H1 (cell line): ENCODE results near the gene PSMC1. TPM values are rescaled to one million over a fixed set of nuclear protein-coding genes. Genes with fewer than 3 reads are reported as not detected.

ENCODE experiments used
- CTCF ChIA-PET: fragments of 300-600 bp; sonication (Branson Sonifier 250); formaldehyde crosslinking; loops from one replicate; lab custom pipeline; 2021; ENCODE audit not compliant: partially characterized antibody; lab: Charles Lee
- POLR2A ChIA-PET: fragments of 300-600 bp; sonication (Branson Sonifier 250); formaldehyde crosslinking; loops from one replicate; lab custom pipeline; 2021; ENCODE audit warnings: inconsistent platforms; ENCODE audit not compliant: partially characterized antibody; lab: Charles Lee
- DNase-seq, 2 experiments: peaks; one replicate each; pipeline versions ENCODE4 v3.0.0 to v3.0.0-alpha.2; 2010 to 2022; ENCODE audit warnings: low spot score in 2 of 2, low read depth in 1 of 2, mixed read lengths in 1 of 2
- FAIRE-seq: peaks from 2 replicates; lab custom pipeline; 2011; peaks lifted over from hg19 to GRCh38; lab: Jason Lieb, UNC
- H2AFZ ChIP-seq: 2 replicates; pipeline ENCODE4 v1.8.1; 2012; ENCODE audit warnings: low read length, inconsistent platforms
- H2AK5ac ChIP-seq: 2 replicates; pipeline ENCODE4 v1.6.1; 2013; ENCODE audit warnings: low read depth, low read length
- H2BK120ac ChIP-seq: replicated peaks from 2 replicates; pipeline ENCODE3; 2013; ENCODE audit warnings: low read depth, low read length, inconsistent platforms
- H2BK12ac ChIP-seq: 2 replicates; pipeline ENCODE4 v1.6.1; 2013; ENCODE audit warnings: low read depth, low read length
- H2BK15ac ChIP-seq: 2 replicates; pipeline ENCODE4 v1.6.1; 2013; ENCODE audit warnings: low read length
- H2BK20ac ChIP-seq: 2 replicates; pipeline ENCODE4 v1.6.1; 2013; ENCODE audit warnings: low read length
- H2BK5ac ChIP-seq: 2 replicates; pipeline ENCODE4 v1.6.1; 2013; ENCODE audit warnings: low read depth, low read length
- H3K14ac ChIP-seq: 2 replicates; pipeline ENCODE4 v1.6.1; 2013; ENCODE audit warnings: inconsistent platforms; ENCODE audit not compliant: insufficient read length
- H3K18ac ChIP-seq: 2 replicates; pipeline ENCODE4 v1.6.1; 2013; ENCODE audit warnings: low read length; ENCODE audit errors: extremely low read depth
- H3K23ac ChIP-seq: 2 replicates; pipeline ENCODE4 v1.6.1; 2013; ENCODE audit warnings: inconsistent platforms; ENCODE audit not compliant: insufficient read length
- H3K23me2 ChIP-seq: 2 replicates; pipeline ENCODE4 v1.6.1; 2013; ENCODE audit warnings: low read depth, low read length
- H3K27ac ChIP-seq: 2 replicates; pipeline ENCODE4 v1.6.1; 2011; ENCODE audit warnings: low read depth, low read length, inconsistent platforms
- H3K27me3 ChIP-seq, 4 experiments: replicated peaks in 1 of 4; 1 replicate in 1 of 4; 2 replicates in 3 of 4; pipeline versions ENCODE4 v1.6.1 to v1.8.1; 2011 to 2013; ENCODE audit warnings: low read length in 3 of 4, mild to moderate bottlenecking in 3 of 4, inconsistent platforms in 2 of 4, mixed read lengths in 2 of 4, moderate library complexity in 1 of 4; ENCODE audit not compliant: control insufficient read depth in 3 of 4, insufficient read depth in 3 of 4; ENCODE audit errors: extremely low read depth in 1 of 4
- H3K36me3 ChIP-seq, 4 experiments: 2 replicates each; pipeline versions ENCODE4 v1.6.1 to v1.8.1; 2011 to 2013; ENCODE audit warnings: mild to moderate bottlenecking in 4 of 4, low read length in 3 of 4, moderate library complexity in 2 of 4, control low read depth in 1 of 4, inconsistent platforms in 1 of 4; ENCODE audit not compliant: insufficient read depth in 4 of 4, control insufficient read depth in 2 of 4
- H3K4ac ChIP-seq: replicated peaks from 2 replicates; pipeline ENCODE3; 2013; ENCODE audit warnings: low read length, low read depth, mixed read lengths, inconsistent platforms; ENCODE audit not compliant: insufficient read length
- H3K4me1 ChIP-seq, 4 experiments: replicated peaks in 1 of 4; 1 replicate in 1 of 4; 2 replicates in 3 of 4; pipeline versions ENCODE4 v1.6.1 to v1.8.1; 2011 to 2013; ENCODE audit warnings: low read length in 3 of 4, inconsistent platforms in 2 of 4, mixed read lengths in 1 of 4; ENCODE audit not compliant: insufficient read depth in 4 of 4, control insufficient read depth in 3 of 4
- H3K4me2 ChIP-seq, 2 experiments: 2 replicates each; pipeline versions ENCODE4 v1.6.1 to v1.8.1; 2011 to 2013; ENCODE audit warnings: low read depth in 2 of 2, low read length in 2 of 2, control low read depth in 1 of 2, inconsistent platforms in 1 of 2, mild to moderate bottlenecking in 1 of 2; ENCODE audit not compliant: insufficient read depth in 1 of 2
- H3K4me3 ChIP-seq, 4 experiments: fragments of 200-600, 300-600 bp in 1 of 4; sonication (generic), shearing (Covaris generic), sonication (Bioruptor Twin) in 1 of 4; 2 replicates each; pipeline versions ENCODE4 v1.5.1 to v1.8.1; 2011 to 2016; ENCODE audit warnings: low read length in 4 of 4, low read depth in 3 of 4, control low read depth in 2 of 4, inconsistent platforms in 2 of 4, mild to moderate bottlenecking in 2 of 4, mixed read lengths in 1 of 4, moderate library complexity in 1 of 4; ENCODE audit not compliant: insufficient read depth in 2 of 4; ENCODE audit errors: extremely low read depth in 1 of 4
- H3K56ac ChIP-seq: replicated peaks from 2 replicates; pipeline ENCODE3; 2013; ENCODE audit warnings: low read depth, mild to moderate bottlenecking, mixed read lengths, low read length, inconsistent platforms; ENCODE audit not compliant: insufficient read length
- H3K79me1 ChIP-seq: 2 replicates; pipeline ENCODE4 v1.6.1; 2013; ENCODE audit warnings: low read depth, low read length, control low read depth
- H3K79me2 ChIP-seq, 2 experiments: 2 replicates each; pipeline versions ENCODE4 v1.6.1 to v1.8.1; 2012 to 2013; ENCODE audit warnings: low read length in 2 of 2, mild to moderate bottlenecking in 2 of 2, inconsistent platforms in 1 of 2; ENCODE audit not compliant: insufficient read depth in 2 of 2, control insufficient read depth in 1 of 2
- H3K9ac ChIP-seq, 4 experiments: replicated peaks in 1 of 4; 1 replicate in 1 of 4; 2 replicates in 3 of 4; pipeline versions ENCODE4 v1.6.1 to v1.8.1; 2011 to 2013; ENCODE audit warnings: low read depth in 3 of 4, low read length in 3 of 4, control low read depth in 2 of 4, mild to moderate bottlenecking in 2 of 4, moderate library complexity in 2 of 4, inconsistent platforms in 1 of 4; ENCODE audit errors: extremely low read depth in 1 of 4
- H3K9me3 ChIP-seq, 2 experiments: 2 replicates each; pipeline versions ENCODE4 v1.6.1 to v1.8.1; 2012 to 2013; ENCODE audit warnings: mild to moderate bottlenecking in 2 of 2, moderate library complexity in 2 of 2, control low read depth in 1 of 2, inconsistent platforms in 1 of 2, low read depth in 1 of 2, low read length in 1 of 2, mixed read lengths in 1 of 2; ENCODE audit not compliant: insufficient read depth in 2 of 2
- H4K20me1 ChIP-seq, 2 experiments: replicated peaks in 1 of 2; 2 replicates each; pipeline versions ENCODE3 to v1.8.1; 2011 to 2013; ENCODE audit warnings: inconsistent platforms in 2 of 2, low read length in 2 of 2, mild to moderate bottlenecking in 1 of 2; ENCODE audit not compliant: insufficient read depth in 2 of 2, control insufficient read depth in 1 of 2
- H4K5ac ChIP-seq: 2 replicates; pipeline ENCODE4 v1.6.1; 2013; ENCODE audit warnings: low read length, low read depth, mixed read lengths, inconsistent platforms; ENCODE audit not compliant: insufficient read length
- H4K8ac ChIP-seq: 2 replicates; pipeline ENCODE4 v1.8.0; 2013; ENCODE audit warnings: mild to moderate bottlenecking, moderate library complexity, low read length, inconsistent platforms; ENCODE audit not compliant: insufficient read depth; ENCODE audit errors: extremely low read depth
- H4K91ac ChIP-seq: replicated peaks from 2 replicates; pipeline ENCODE3; 2013; ENCODE audit warnings: low read length, mixed read lengths, inconsistent platforms; ENCODE audit not compliant: insufficient read length
- CHD2 ChIP-seq: IDR thresholded peaks from 2 replicates; pipeline ENCODE4 v1.6.1; 2012; ENCODE audit warnings: low read length, improper control_type of control experiment
- HDAC6 ChIP-seq: IDR thresholded peaks from one replicate; pipeline ENCODE4 v1.7.1; 2012; ENCODE audit warnings: low read depth, mild to moderate bottlenecking, inconsistent platforms, low read length, moderate library complexity
- PHF8 ChIP-seq: fragments of 200-600 bp; sonication (generic); conservative IDR thresholded peaks from 2 replicates; pipeline ENCODE4 v1.7.1; 2012; ENCODE audit warnings: low read depth, mild to moderate bottlenecking, inconsistent platforms, low read length, moderate library complexity
- POLR2A ChIP-seq, 2 experiments: IDR thresholded peaks; 1 replicate in 1 of 2; 2 replicates in 1 of 2; pipeline ENCODE4 v1.6.1; 2011; ENCODE audit warnings: low read depth in 2 of 2, low read length in 2 of 2, mild to moderate bottlenecking in 2 of 2; ENCODE audit errors: control extremely low read depth in 1 of 2
- RBBP5 ChIP-seq: IDR thresholded peaks from 2 replicates; pipeline ENCODE4 v1.7.1; 2012; ENCODE audit warnings: low read depth, mild to moderate bottlenecking, inconsistent platforms, low read length, moderate library complexity, borderline replicate concordance
- RFX5 ChIP-seq: IDR thresholded peaks from 2 replicates; pipeline ENCODE4 v1.6.1; 2011; ENCODE audit warnings: low read depth, low read length, improper control_type of control experiment, borderline replicate concordance
- YY1 ChIP-seq: IDR thresholded peaks from 2 replicates; pipeline ENCODE4 v1.6.1; 2011; ENCODE audit warnings: low read depth, mild to moderate bottlenecking, low read length
- WGBS, 2 experiments: shearing (Covaris generic) in 1 of 2; methylation state at CpG; one replicate each; pipeline versions ENCODE4 v1.1.6 to v1.1.7; 2013 to 2015; ENCODE audit warnings: low lambda C conversion rate in 2 of 2, mixed read lengths in 2 of 2, inconsistent platforms in 1 of 2, low coverage in 1 of 2, missing lambda C conversion rate in 1 of 2; ENCODE audit not compliant: insufficient replicate concordance in 2 of 2, insufficient coverage in 1 of 2, insufficient read length in 1 of 2; ENCODE audit errors: extremely low coverage in 1 of 2, missing lambda C conversion rate in 1 of 2; 5-methylcytosine and 5-hydroxymethylcytosine counted together
- polyA plus RNA-seq, 7 experiments: library from polyadenylated mRNA; depleted of rRNA in 3 of 7; stranded (reverse) in 5 of 7; unstranded in 2 of 7; fragments of >200 nt in 5 of 7; fragments of 200-250 nt in 2 of 7; gene quantifications; 1 replicate in 5 of 7; 2 replicates in 1 of 7; 4 replicates in 1 of 7; pipeline versions ENCODE4 v1.2.1 to v1.2.3, GENCODE V29; 2011 to 2013; ENCODE audit warnings: missing spikeins in 2 of 7, mixed read lengths in 2 of 7
- total RNA-seq: library from RNA; stranded (reverse); fragmentation: NEBNext Ultra II Directional; extraction: Animal tissue kit (Norgen Biotek cat#: 25700); gene quantifications from 2 replicates; pipeline ENCODE4 v1.2.1, GENCODE V29; 2021
- TF ChIP-seq, protein P1 (sequence below): IDR thresholded peaks from 2 replicates; pipeline ENCODE4 v1.6.1; 2012; ENCODE audit warnings: inconsistent platforms

Gene PSMC1
- total and polyA plus RNA-seq, 2 of the 8 experiments (the other 6 are each of a cell fraction or from before 2014, with no cell fraction given), result 46.2 to 99.6 TPM

DNA sequence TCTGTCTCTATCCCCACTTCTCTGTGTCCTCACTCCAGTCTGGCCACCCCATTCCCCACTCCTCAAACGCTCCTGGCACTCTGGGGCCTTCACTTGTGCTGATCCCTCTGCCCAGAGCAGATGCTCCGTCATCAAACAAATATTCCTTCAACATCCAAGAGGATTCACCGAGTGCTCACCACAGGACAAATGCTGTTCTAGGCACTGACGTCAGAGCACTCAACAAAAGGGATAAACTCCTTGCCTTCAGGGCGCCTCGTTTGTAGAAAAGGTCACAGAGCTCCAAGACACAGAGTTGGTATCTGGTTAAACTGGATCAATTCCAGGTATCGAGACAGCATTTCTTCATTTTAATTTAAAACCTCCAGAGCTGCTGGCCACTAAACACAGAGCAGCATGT is 35.3 kb downstream of the PSMC1 start:
- Histone ChIP-seq H3K18ac (no peak overlapping the region), H3K79me1 (no peaks in the 10 kb centered on the region), H2BK15ac (no peak overlapping the region; the same call in 1 of the 2 replicates), H2BK12ac (no peak overlapping the region), H3K4me3 (no peak overlapping the region), H3K27me3 (no peaks in the 10 kb centered on the region), H3K9me3 (no peaks in the 10 kb centered on the region), H3K4me1 (peaks cover 0 to 8% (median 0%) of the 10 kb centered on the region in 4 experiments; a peak in 3 of 7 replicates), H2AK5ac (no peak overlapping the region), H2BK120ac (no peak overlapping the region), H3K23me2 (no peaks in the 10 kb centered on the region), H3K27ac (no peak overlapping the region), H3K14ac (no peak overlapping the region), H2BK5ac (no peak overlapping the region), H3K23ac (no peak overlapping the region), H4K5ac (no peak overlapping the region), H3K4me2 (no peak overlapping the region), H3K79me2 (no peaks in the 10 kb centered on the region), H3K4ac (no peak overlapping the region), H2BK20ac (no peak overlapping the region), H4K20me1 (no peaks in the 10 kb centered on the region), H3K36me3 (peaks cover 0 to 31% (median 12%) of the 10 kb centered on the region in 4 experiments; a peak in 7 of 8 replicates), H3K56ac (no peak overlapping the region), H2AFZ (no peak overlapping the region), H3K9ac (no peak overlapping the region), H4K91ac (no peak overlapping the region), H4K8ac (no peak overlapping the region)
- WGBS, 2 experiments, result 88% methylated on average over 7 of the region's 7 CpGs; no CpG with 5 or more reads in 1 of the 2 experiments
- CTCF ChIA-PET, result interaction anchor here (0.7 to 4.0 kb wide), 8 partner anchors 10 to 439 kb away, joined by 3 to 34 read pairs (median 4); no protein-coding TSS in a partner anchor
- POLR2A ChIA-PET, result interaction anchor here (1.0 to 1.1 kb wide), 2 partner anchors 10 to 18 kb away, joined by 3 read pairs; no protein-coding TSS in a partner anchor
- DNase-seq, result no peak
- no peak for FAIRE-seq
- TF ChIP-seq HDAC6 (no peak), RFX5 (no peak), PHF8 (no peak), CHD2 (no peak), RBBP5 (no peak), YY1 (no peak), POLR2A (IDR thresholded peaks at IDR 0.05; ENCODE audit: control extremely low read depth in 1 of 2, low read depth in 2 of 2, low read length in 2 of 2) (no peak)
- TF ChIP-seq, protein P1, sequence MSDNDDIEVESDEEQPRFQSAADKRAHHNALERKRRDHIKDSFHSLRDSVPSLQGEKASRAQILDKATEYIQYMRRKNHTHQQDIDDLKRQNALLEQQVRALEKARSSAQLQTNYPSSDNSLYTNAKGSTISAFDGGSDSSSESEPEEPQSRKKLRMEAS, result no peak
